KMS-11 (cell line): Measurements from ENCODE around the gene RAB35.

ENCODE experiments used
- H2AFZ ChIP-seq: fragments of 200-600 bp; sonication (generic); 2 replicates; pipeline ENCODE4 v1.6.1; 2016; ENCODE audit warnings: antibody characterized with exemption, mixed run types, low read depth
- H3K27ac ChIP-seq: fragments of 200-600 bp; sonication (generic); 2 replicates; pipeline ENCODE4 v1.6.1; 2016; ENCODE audit warnings: mild to moderate bottlenecking, mixed run types
- H3K27me3 ChIP-seq: fragments of 200-600 bp; sonication (generic); 2 replicates; pipeline ENCODE4 v1.6.1; 2017; ENCODE audit warnings: mild to moderate bottlenecking, low read depth, mixed run types, moderate library complexity; ENCODE audit not compliant: insufficient read depth
- H3K36me3 ChIP-seq: fragments of 200-600 bp; sonication (generic); 2 replicates; pipeline ENCODE4 v1.6.1; 2017; ENCODE audit warnings: mild to moderate bottlenecking, mixed run types; ENCODE audit not compliant: insufficient read depth
- H3K4me1 ChIP-seq: fragments of 200-600 bp; sonication (generic); 2 replicates; pipeline ENCODE4 v1.6.1; 2016; ENCODE audit warnings: mild to moderate bottlenecking, low read depth, mixed run types; ENCODE audit not compliant: poor library complexity, severe bottlenecking
- H3K4me2 ChIP-seq: fragments of 200-600 bp; sonication (generic); 2 replicates; pipeline ENCODE4 v1.7.0; 2016; ENCODE audit warnings: mild to moderate bottlenecking, mixed run types
- H3K4me3 ChIP-seq: fragments of 200-600 bp; sonication (generic); IDR thresholded peaks from 2 replicates; pipeline ENCODE4 v1.6.1; 2017; ENCODE audit warnings: low read depth, low read length, mixed read lengths; ENCODE audit not compliant: insufficient read depth
- H3K79me2 ChIP-seq: fragments of 200-600 bp; sonication (generic); 2 replicates; pipeline ENCODE4 v1.6.1; 2016; ENCODE audit warnings: low read depth, mixed run types; ENCODE audit not compliant: insufficient read depth
- H3K9ac ChIP-seq: fragments of 200-600 bp; sonication (generic); 2 replicates; pipeline ENCODE4 v1.6.1; 2016; ENCODE audit warnings: mild to moderate bottlenecking, mixed run types
- H4K20me1 ChIP-seq: fragments of 200-600 bp; sonication (generic); 2 replicates; pipeline ENCODE4 v1.6.1; 2016; ENCODE audit warnings: mild to moderate bottlenecking, mixed run types; ENCODE audit not compliant: insufficient read depth
- TF ChIP-seq, protein P1 (sequence below): fragments of 200-600 bp; sonication (generic); conservative IDR thresholded peaks from 2 replicates; pipeline ENCODE4 v1.6.1; 2017; ENCODE audit warnings: low read depth, mild to moderate bottlenecking, antibody characterized with exemption, low read length, moderate library complexity, mixed read lengths

Gene RAB35

DNA sequence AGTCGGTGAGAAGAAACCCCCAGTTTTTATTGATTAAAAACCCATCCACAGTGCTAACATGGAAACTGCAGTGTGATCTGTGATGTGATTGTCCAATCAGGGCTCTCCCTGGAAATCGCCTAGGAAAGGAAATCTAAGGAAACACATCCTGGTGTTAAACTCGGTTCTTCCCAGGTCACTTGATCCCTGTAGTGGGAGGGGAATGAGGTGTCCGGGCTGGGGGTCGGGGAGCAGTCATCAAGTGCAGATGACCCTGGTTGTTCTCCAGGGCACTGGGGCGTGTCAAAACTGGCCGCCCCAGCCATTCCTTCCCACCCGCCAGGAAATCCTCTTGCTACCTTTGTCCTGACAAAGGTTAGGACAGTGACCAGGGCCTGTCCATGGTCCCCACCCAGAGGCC is 20.8 kb downstream of the RAB35 start:
- H3K4me3 ChIP-seq, result no peak overlapping the region
- H3K79me2 ChIP-seq, result peaks cover 8% of the 10 kb centered on the region; the same call in 1 of the 2 replicates
- H2AFZ ChIP-seq, result no peak overlapping the region
- no peak overlapping the region for H3K27ac ChIP-seq
- H3K27me3 ChIP-seq, result no peaks in the 10 kb centered on the region
- no peaks in the 10 kb centered on the region for H3K36me3 ChIP-seq
- H4K20me1 ChIP-seq, result no peaks in the 10 kb centered on the region
- no peak overlapping the region for H3K9ac ChIP-seq
- H3K4me2 ChIP-seq, result no peak overlapping the region
- TF ChIP-seq, protein P1, sequence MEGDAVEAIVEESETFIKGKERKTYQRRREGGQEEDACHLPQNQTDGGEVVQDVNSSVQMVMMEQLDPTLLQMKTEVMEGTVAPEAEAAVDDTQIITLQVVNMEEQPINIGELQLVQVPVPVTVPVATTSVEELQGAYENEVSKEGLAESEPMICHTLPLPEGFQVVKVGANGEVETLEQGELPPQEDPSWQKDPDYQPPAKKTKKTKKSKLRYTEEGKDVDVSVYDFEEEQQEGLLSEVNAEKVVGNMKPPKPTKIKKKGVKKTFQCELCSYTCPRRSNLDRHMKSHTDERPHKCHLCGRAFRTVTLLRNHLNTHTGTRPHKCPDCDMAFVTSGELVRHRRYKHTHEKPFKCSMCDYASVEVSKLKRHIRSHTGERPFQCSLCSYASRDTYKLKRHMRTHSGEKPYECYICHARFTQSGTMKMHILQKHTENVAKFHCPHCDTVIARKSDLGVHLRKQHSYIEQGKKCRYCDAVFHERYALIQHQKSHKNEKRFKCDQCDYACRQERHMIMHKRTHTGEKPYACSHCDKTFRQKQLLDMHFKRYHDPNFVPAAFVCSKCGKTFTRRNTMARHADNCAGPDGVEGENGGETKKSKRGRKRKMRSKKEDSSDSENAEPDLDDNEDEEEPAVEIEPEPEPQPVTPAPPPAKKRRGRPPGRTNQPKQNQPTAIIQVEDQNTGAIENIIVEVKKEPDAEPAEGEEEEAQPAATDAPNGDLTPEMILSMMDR, result no peak
- H3K4me1 ChIP-seq, result peaks cover 8% of the 10 kb centered on the region

DNA sequence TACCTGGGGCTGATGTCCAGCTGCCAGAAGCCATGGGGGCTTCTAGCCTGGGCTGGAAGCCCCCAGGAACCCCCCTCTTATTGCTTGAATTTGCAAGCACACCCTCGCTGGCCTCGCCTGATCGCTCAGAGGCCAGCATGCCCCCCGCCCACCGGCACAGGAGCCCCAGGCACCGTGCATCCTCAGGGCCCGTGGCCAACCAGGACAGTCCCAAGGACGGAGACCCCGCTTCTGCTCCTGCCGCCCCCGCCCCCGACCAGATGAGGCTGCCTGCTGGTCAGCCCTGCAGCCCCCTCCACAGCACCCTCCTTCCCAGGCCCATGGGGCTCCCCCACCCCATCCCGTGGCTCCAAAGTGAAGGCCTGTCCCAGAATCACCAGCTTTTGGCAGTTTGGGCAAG is 21.2 kb downstream of the RAB35 start:
- TF ChIP-seq, protein P1, result no peak
- H2AFZ ChIP-seq, result no peak overlapping the region
- no peak overlapping the region for H3K4me2 ChIP-seq
- H3K79me2 ChIP-seq, result peaks cover 5% of the 10 kb centered on the region; the same call in 1 of the 2 replicates
- H3K27me3 ChIP-seq, result no peaks in the 10 kb centered on the region
- H3K27ac ChIP-seq, result no peak overlapping the region
- no peak overlapping the region for H3K9ac ChIP-seq
- H4K20me1 ChIP-seq, result no peaks in the 10 kb centered on the region
- H3K36me3 ChIP-seq, result no peaks in the 10 kb centered on the region
- H3K4me3 ChIP-seq, result no peak overlapping the region
- peaks cover 4% of the 10 kb centered on the region for H3K4me1 ChIP-seq

DNA sequence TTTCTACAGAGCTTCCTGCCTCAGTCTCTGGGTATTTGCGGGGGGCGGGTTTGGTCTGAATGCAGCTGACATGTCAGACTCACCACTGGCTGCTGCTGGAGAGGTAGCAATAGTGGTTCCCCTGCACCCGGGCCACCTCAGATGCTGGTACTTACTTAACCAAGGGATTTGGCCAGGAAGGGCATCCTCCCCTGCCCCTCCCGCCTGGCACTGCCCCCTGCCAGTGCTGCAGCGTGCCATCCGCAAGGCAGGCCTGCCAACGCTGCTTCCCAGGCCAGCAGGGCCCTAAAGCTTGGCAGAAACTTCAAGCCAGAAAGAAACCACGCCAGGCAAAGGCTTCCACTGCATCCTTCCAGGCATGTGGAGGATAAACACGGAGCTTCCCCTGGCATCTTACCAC is 22.1 kb downstream of the RAB35 start:
- H3K9ac ChIP-seq, result no peak overlapping the region
- no peak overlapping the region for H3K27ac ChIP-seq
- TF ChIP-seq, protein P1, result no peak
- no peaks in the 10 kb centered on the region for H3K4me1 ChIP-seq
- no peak overlapping the region for H3K4me2 ChIP-seq
- no peak overlapping the region for H3K4me3 ChIP-seq
- H3K27me3 ChIP-seq, result no peaks in the 10 kb centered on the region
- H3K36me3 ChIP-seq, result no peaks in the 10 kb centered on the region
- no peaks in the 10 kb centered on the region for H4K20me1 ChIP-seq
- no peak overlapping the region for H2AFZ ChIP-seq
- H3K79me2 ChIP-seq, result no peaks in the 10 kb centered on the region; the same call in 1 of the 2 replicates

DNA sequence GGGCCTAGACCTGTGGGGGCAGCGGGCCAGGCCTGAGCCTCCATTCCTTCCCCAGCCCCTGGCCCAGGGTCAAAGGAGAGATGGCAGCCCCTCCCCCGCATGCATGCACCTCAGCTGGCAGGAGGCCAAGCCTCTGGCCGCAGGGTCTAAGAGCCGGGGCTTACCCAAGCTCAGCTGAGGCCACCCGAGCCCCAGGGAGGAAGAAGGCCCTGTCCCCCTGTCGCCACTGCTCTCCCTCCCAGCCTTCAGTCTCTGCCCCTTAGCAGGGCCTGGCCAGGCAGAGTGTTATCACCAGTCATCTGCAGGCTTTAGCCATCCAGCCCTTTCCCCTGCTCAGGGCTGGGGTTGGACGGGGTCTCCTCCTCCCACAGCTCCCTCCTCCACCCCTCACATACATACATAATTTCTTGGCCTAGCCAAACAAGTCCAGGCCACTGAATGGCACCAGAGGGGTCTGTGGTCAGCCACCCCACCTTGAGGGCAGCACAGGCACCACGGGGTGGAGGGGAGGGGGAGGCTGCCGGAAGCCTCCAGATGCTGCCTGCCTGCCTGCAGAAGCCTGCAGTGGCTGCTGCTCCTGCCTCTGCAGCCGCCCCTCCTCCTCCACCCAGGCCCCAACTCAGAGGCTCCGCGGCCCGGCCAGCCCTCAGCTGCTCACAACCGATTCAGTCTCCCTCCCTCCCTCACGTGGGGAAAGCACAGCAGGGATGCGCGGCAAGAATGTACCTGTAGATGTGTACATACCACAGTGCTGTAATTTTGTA is 22.8 kb downstream of the RAB35 start:
- Histone ChIP-seq H2AFZ (no peak overlapping the region), H3K36me3 (no peaks in the 10 kb centered on the region), H3K9ac (no peak overlapping the region), H3K4me3 (no peak overlapping the region), H3K4me2 (no peak overlapping the region), H3K27ac (no peak overlapping the region), H3K79me2 (no peaks in the 10 kb centered on the region), H3K4me1 (no peaks in the 10 kb centered on the region), H3K27me3 (no peaks in the 10 kb centered on the region), H4K20me1 (no peaks in the 10 kb centered on the region)
- TF ChIP-seq, protein P1, result no peak
